NCI-H146 treated with DMSO at 0.1 percent for 48 hours (cell line): ENCODE results near the gene C14orf93.
"Not testable (repeated sequence)": the region's sequence is repeated elsewhere in the genome, so short reads cannot be mapped to it uniquely, and the experiment has no call there.

Experiments used
- DNase-seq: peaks from one replicate; lab custom pipeline; 2025; ENCODE audit not compliant: unreplicated experiment; lab: John Stamatoyannopoulos, UW

The C14orf93 gene

GRCh38 chr14:23021434-23021833 lies 11.5 kb upstream of the C14orf93 start:
- no peak for DNase-seq

GRCh38 chr14:23020143-23021128 lies 10.5 kb upstream of the C14orf93 start:
- DNase-seq = no peak

- no peak for DNase-seq
These were observed 8.2 kb upstream of the C14orf93 start for GRCh38 chr14:23018107-23018506.

- DNase-seq = no peak
These were observed 7.1 kb upstream of the C14orf93 start for GRCh38 chr14:23017091-23017490.

GRCh38 chr14:23015618-23016017 lies 5.7 kb upstream of the C14orf93 start:
- DNase-seq = no peak

GRCh38 chr14:23013749-23014054 lies 3.8 kb upstream of the C14orf93 start:
- DNase-seq = not testable (repeated sequence)

- no peak for DNase-seq
These were observed 3.3 kb upstream of the C14orf93 start for GRCh38 chr14:23013054-23013748.

GRCh38 chr14:23009483-23009938 lies 432 bp downstream of the C14orf93 start:
- DNase-seq = no peak

- DNase-seq = no peak
These were observed 1.1 kb downstream of the C14orf93 start for GRCh38 chr14:23008831-23009230.

- DNase-seq = peak; percentile 93
These were observed 3.2 kb downstream of the C14orf93 start for GRCh38 chr14:23006544-23007419.

- DNase-seq = peak; percentile 12
These were observed 3.8 kb downstream of the C14orf93 start for GRCh38 chr14:23006188-23006534.

GRCh38 chr14:23005451-23006187 lies 4.3 kb downstream of the C14orf93 start:
- no peak for DNase-seq

- not testable (repeated sequence) for DNase-seq
These were observed 5.7 kb downstream of the C14orf93 start for GRCh38 chr14:23004274-23004673.

- DNase-seq = no peak
These were observed 7.4 kb downstream of the C14orf93 start for GRCh38 chr14:23002592-23002991.

- DNase-seq = no peak
These were observed 9.1 kb downstream of the C14orf93 start for GRCh38 chr14:23000860-23001259.

GRCh38 chr14:22998329-22999012 lies 11.5 kb downstream of the C14orf93 start:
- no peak for DNase-seq

GRCh38 chr14:22997676-22998323 lies 12.1 kb downstream of the C14orf93 start:
- DNase-seq = no peak

- no peak for DNase-seq
These were observed 12.9 kb downstream of the C14orf93 start for GRCh38 chr14:22996768-22997654.
